Neutrophil (primary cell): Measurements from ENCODE around the gene CHCHD4.

Experiments used
- H3K27ac ChIP-seq: fragments of 200-600 bp; sonication (generic); 2 replicates; pipeline ENCODE4 v1.5.1; 2016; ENCODE audit warnings: mild to moderate bottlenecking, moderate library complexity
- H3K27me3 ChIP-seq: fragments of 200-600 bp; sonication (generic); 2 replicates; pipeline ENCODE4 v1.6.0; 2016; ENCODE audit warnings: mild to moderate bottlenecking
- H3K36me3 ChIP-seq: fragments of 200-600 bp; sonication (generic); 2 replicates; pipeline ENCODE4 v1.5.1; 2017
- H3K4me1 ChIP-seq, 2 experiments: fragments of 200-600 bp in 1 of 2; sonication (generic) in 1 of 2; 1 replicate in 1 of 2; 2 replicates in 1 of 2; pipeline versions ENCODE4 v1.5.1 to v1.6.1; 2013 to 2016; ENCODE audit warnings: low read depth in 1 of 2, low read length in 1 of 2, mild to moderate bottlenecking in 1 of 2, moderate library complexity in 1 of 2; ENCODE audit not compliant: control insufficient read depth in 1 of 2, insufficient read depth in 1 of 2
- H3K4me3 ChIP-seq, 2 experiments: fragments of 200-600 bp in 1 of 2; sonication (generic) in 1 of 2; 1 replicate in 1 of 2; 2 replicates in 1 of 2; pipeline ENCODE4 v1.5.1; 2013 to 2016; ENCODE audit warnings: low read depth in 1 of 2, low read length in 1 of 2, mild to moderate bottlenecking in 1 of 2, moderate library complexity in 1 of 2
- H3K9me3 ChIP-seq: fragments of 200-600 bp; sonication (generic); 2 replicates; pipeline ENCODE4 v1.5.1; 2016
- CTCF ChIP-seq: fragments of 200-600 bp; sonication (generic); IDR thresholded peaks from 2 replicates; pipeline ENCODE4 v1.5.1; 2016; ENCODE audit warnings: antibody characterized with exemption

CHCHD4 gene

GRCh38 chr3:14150078-14150477, 25.4 kb upstream of the CHCHD4 start:
- Histone ChIP-seq H3K4me3 (no peak overlapping the region), H3K9me3 (no peaks in the 10 kb centered on the region), H3K4me1 (peaks cover 22 to 24% of the 10 kb centered on the region in 2 experiments), H3K36me3 (peaks cover 73% of the 10 kb centered on the region), H3K27ac (peak overlapping the region; percentile 11), H3K27me3 (no peaks in the 10 kb centered on the region)
- no peak for TF ChIP-seq CTCF

GRCh38 chr3:14148041-14148985, 23.6 kb upstream of the CHCHD4 start:
- Histone ChIP-seq H3K9me3 (no peaks in the 10 kb centered on the region), H3K4me3 (no peak overlapping the region), H3K36me3 (peaks cover 62% of the 10 kb centered on the region), H3K27me3 (no peaks in the 10 kb centered on the region), H3K27ac (peak overlapping the region; percentile 99), H3K4me1 (peaks cover 35 to 40% of the 10 kb centered on the region in 2 experiments)
- no peak for TF ChIP-seq CTCF

DNA sequence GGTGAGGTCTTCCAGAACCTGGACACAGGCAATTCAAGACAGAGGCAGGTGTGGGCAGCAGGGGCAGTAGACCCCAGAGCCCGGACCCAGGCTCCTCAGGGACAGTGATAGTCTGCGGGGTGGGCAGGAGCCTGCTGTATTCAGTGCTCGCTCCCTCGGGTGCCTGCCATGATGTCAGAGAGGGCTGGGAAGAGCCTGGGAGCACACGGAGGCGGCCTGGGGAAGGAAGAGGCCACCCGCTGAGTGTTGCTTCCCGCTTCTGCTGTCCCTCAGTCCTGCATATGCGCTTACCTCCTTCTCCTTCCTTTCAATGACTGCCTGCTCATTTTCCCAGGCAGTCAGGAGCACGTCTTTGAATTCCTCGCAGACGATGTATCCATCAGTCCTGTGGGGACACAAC, 22.9 kb upstream of the CHCHD4 start:
- H3K4me3 ChIP-seq = no peak overlapping the region
- H3K36me3 ChIP-seq = peaks cover 57% of the 10 kb centered on the region
- TF ChIP-seq CTCF = no peak
- H3K4me1 ChIP-seq = peaks cover 42 to 47% of the 10 kb centered on the region in 2 experiments
- H3K27me3 ChIP-seq = no peaks in the 10 kb centered on the region
- H3K9me3 ChIP-seq = no peaks in the 10 kb centered on the region
- H3K27ac ChIP-seq = peak overlapping the region; percentile 99

DNA sequence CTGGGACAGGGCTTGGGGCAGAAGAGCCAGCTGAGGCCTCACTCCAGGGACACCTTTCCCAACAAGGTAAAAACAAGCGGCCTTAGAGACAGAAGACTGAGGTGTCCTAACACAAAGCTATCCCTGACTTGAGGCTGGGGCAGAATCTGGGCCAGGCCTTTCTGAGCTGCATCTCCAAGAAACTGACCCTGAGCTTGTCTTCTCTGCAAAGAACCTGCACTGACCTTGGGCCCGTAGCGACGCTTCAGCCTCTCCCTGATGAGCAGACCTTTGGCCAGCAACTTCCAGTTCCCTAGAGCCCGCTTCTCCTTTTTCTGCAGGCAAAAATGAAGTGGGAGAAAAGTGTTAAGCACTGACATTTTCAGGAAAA, 22.4 kb upstream of the CHCHD4 start:
- Histone ChIP-seq H3K27me3 (no peaks in the 10 kb centered on the region), H3K4me3 (peak overlapping the region in 1 of 2 experiments; percentile 11), H3K27ac (peak overlapping the region; percentile 99), H3K36me3 (peaks cover 57% of the 10 kb centered on the region), H3K4me1 (peaks cover 48 to 49% of the 10 kb centered on the region in 2 experiments), H3K9me3 (no peaks in the 10 kb centered on the region)
- no peak for TF ChIP-seq CTCF

GRCh38 chr3:14146381-14147065, 21.9 kb upstream of the CHCHD4 start:
- H3K27me3 ChIP-seq = no peaks in the 10 kb centered on the region
- H3K4me1 ChIP-seq = peaks cover 48 to 49% of the 10 kb centered on the region in 2 experiments
- H3K4me3 ChIP-seq = peak overlapping the region; percentile 77 to 84
- H3K36me3 ChIP-seq = peaks cover 57% of the 10 kb centered on the region
- no peaks in the 10 kb centered on the region for H3K9me3 ChIP-seq
- H3K27ac ChIP-seq = peak overlapping the region; percentile 99
- no peak for TF ChIP-seq CTCF
